WTC11 (cell line): Measurements from ENCODE around the gene CNTNAP2. TPM values are rescaled to one million over a fixed set of nuclear protein-coding genes. Genes with fewer than 3 reads are reported as not detected.

Source experiments
- ATAC-seq: fragments of 200-7000 bp; cut with Tn5 transposase; 2 replicates; pipeline ENCODE4 v1.10.0; 2021; ENCODE audit warnings: mild to moderate bottlenecking, moderate library complexity
- CTCF ChIA-PET: fragments of 300-600 bp; sonication (Branson Sonifier 250); formaldehyde crosslinking; loops from one replicate; lab custom pipeline; 2021; ENCODE audit warnings: antibody characterized with exemption; lab: Charles Lee
- POLR2A ChIA-PET: fragments of 350-600 bp; sonication (Branson Sonifier 250); formaldehyde crosslinking; loops from one replicate; lab custom pipeline; 2021; ENCODE audit warnings: antibody characterized with exemption; lab: Charles Lee
- DNase-seq: peaks from one replicate; pipeline ENCODE4 v3.0.0; 2021; ENCODE audit warnings: low spot score
- H3K27ac Mint-ChIP-seq: 2 replicates; pipeline ENCODE4 v1.8.0; 2021; ENCODE audit warnings: mixed read lengths
- H3K27me3 Mint-ChIP-seq: 2 replicates; pipeline ENCODE4 v1.8.0; 2021; ENCODE audit warnings: low read depth, mild to moderate bottlenecking, moderate library complexity, mixed read lengths
- H3K36me3 Mint-ChIP-seq: 2 replicates; pipeline ENCODE4 v1.8.0; 2021; ENCODE audit warnings: mixed read lengths
- H3K4me1 Mint-ChIP-seq: 2 replicates; pipeline ENCODE4 v1.8.0; 2022; ENCODE audit warnings: mixed read lengths
- H3K4me3 Mint-ChIP-seq: 2 replicates; pipeline ENCODE4 v1.8.0; 2021; ENCODE audit warnings: mild to moderate bottlenecking, moderate library complexity, mixed read lengths
- H3K9me3 Mint-ChIP-seq: 2 replicates; pipeline ENCODE4 v1.8.0; 2021; ENCODE audit warnings: mixed read lengths
- AR ChIP-seq: fragments of 250-450 bp; sonication (Bioruptor Pico); IDR thresholded peaks from 2 replicates; pipeline ENCODE4 v1.9.0; 2021; ENCODE audit warnings: mild to moderate bottlenecking
- ATF1 ChIP-seq: sonication (generic); formaldehyde crosslinking; IDR thresholded peaks from 2 replicates; pipeline ENCODE4 v1.8.1; 2023; ENCODE audit warnings: mild to moderate bottlenecking, moderate library complexity, missing genetic modification reagents
- ATF2 ChIP-seq: sonication (generic); formaldehyde crosslinking; IDR thresholded peaks from 2 replicates; pipeline ENCODE4 v1.8.1; 2022; ENCODE audit warnings: low read depth, missing genetic modification reagents, borderline replicate concordance
- CTCF ChIP-seq: fragments of 200-600 bp; IDR thresholded peaks from 2 replicates; pipeline ENCODE4 v1.8.0; 2022; ENCODE audit warnings: antibody characterized with exemption
- ETV6 ChIP-seq: sonication (generic); formaldehyde crosslinking; IDR thresholded peaks from 2 replicates; pipeline ENCODE4 v1.8.1; 2022; ENCODE audit warnings: mild to moderate bottlenecking, missing genetic modification reagents
- GRHL2 ChIP-seq: fragments of 250-450 bp; sonication (Bioruptor Pico); IDR thresholded peaks from 2 replicates; pipeline ENCODE4 v1.8.0; 2022; ENCODE audit warnings: mild to moderate bottlenecking, moderate library complexity; ENCODE audit not compliant: insufficient replicate concordance, severe bottlenecking
- IRF2 ChIP-seq: sonication (generic); formaldehyde crosslinking; IDR thresholded peaks from 2 replicates; pipeline ENCODE4 v1.8.0; 2022; ENCODE audit warnings: low read depth, missing genetic modification reagents, borderline replicate concordance
- JUN ChIP-seq: sonication (generic); formaldehyde crosslinking; IDR thresholded peaks from 2 replicates; pipeline ENCODE4 v1.8.0; 2023; ENCODE audit warnings: mild to moderate bottlenecking, missing genetic modification reagents
- NFYB ChIP-seq: sonication (generic); formaldehyde crosslinking; conservative IDR thresholded peaks from 2 replicates; pipeline ENCODE4 v1.8.0; 2022; ENCODE audit warnings: low read depth, missing genetic modification reagents
- PREB ChIP-seq: sonication (generic); formaldehyde crosslinking; IDR thresholded peaks from 2 replicates; pipeline ENCODE4 v1.8.1; 2022; ENCODE audit warnings: mild to moderate bottlenecking, missing genetic modification reagents, moderate library complexity, borderline replicate concordance
- RORB ChIP-seq: fragments of 250-450 bp; sonication (Bioruptor Pico); IDR thresholded peaks from 2 replicates; pipeline ENCODE4 v1.9.0; 2021; ENCODE audit warnings: mild to moderate bottlenecking
- SMAD4 ChIP-seq: sonication (generic); formaldehyde crosslinking; IDR thresholded peaks from 2 replicates; pipeline ENCODE4 v1.8.0; 2022; ENCODE audit warnings: mild to moderate bottlenecking, missing genetic modification reagents
- SOX15 ChIP-seq: fragments of 250-450 bp; sonication (Bioruptor Pico); IDR thresholded peaks from 2 replicates; pipeline ENCODE4 v1.9.0; 2021; ENCODE audit warnings: mild to moderate bottlenecking
- SP1 ChIP-seq: sonication (generic); formaldehyde crosslinking; conservative IDR thresholded peaks from 2 replicates; pipeline ENCODE4 v1.8.1; 2022; ENCODE audit warnings: missing genetic modification reagents
- STAT6 ChIP-seq: sonication (generic); formaldehyde crosslinking; conservative IDR thresholded peaks from 2 replicates; pipeline ENCODE4 v1.8.1; 2023; ENCODE audit warnings: mild to moderate bottlenecking, low read depth, missing genetic modification reagents, moderate library complexity
- USF1 ChIP-seq: sonication (generic); formaldehyde crosslinking; IDR thresholded peaks from 2 replicates; pipeline ENCODE4 v1.8.0; 2022; ENCODE audit warnings: mild to moderate bottlenecking, missing genetic modification reagents
- ZMAT4 ChIP-seq: fragments of 250-450 bp; sonication (Bioruptor Pico); IDR thresholded peaks from 2 replicates; pipeline ENCODE4 v1.9.0; 2021; ENCODE audit warnings: mild to moderate bottlenecking
- ZNF121 ChIP-seq: sonication (generic); formaldehyde crosslinking; IDR thresholded peaks from 2 replicates; pipeline ENCODE4 v1.8.0; 2023; ENCODE audit warnings: missing genetic modification reagents
- ZNF317 ChIP-seq: sonication (generic); formaldehyde crosslinking; IDR thresholded peaks from 2 replicates; pipeline ENCODE4 v1.8.1; 2023; ENCODE audit warnings: low read depth, mild to moderate bottlenecking, moderate library complexity, missing genetic modification reagents, borderline replicate concordance
- ZNF396 ChIP-seq: fragments of 250-450 bp; sonication (Bioruptor Pico); IDR thresholded peaks from 2 replicates; pipeline ENCODE4 v1.8.0; 2021; ENCODE audit warnings: mild to moderate bottlenecking, moderate library complexity, borderline replicate concordance
- total RNA-seq: library from RNA; stranded (reverse); gene quantifications from 3 replicates; pipeline ENCODE4 v1.2.3, GENCODE V29; 2021

CNTNAP2 gene
- total RNA-seq, 1 experiment from 2014 or later, result 63.8 TPM

GRCh38 chr7:148391591-148391990 lies 2275.0 kb downstream of the CNTNAP2 start (continued):
- no peak for TF ChIP-seq AR (CRISPR knock-in tag)
- TF ChIP-seq, all 79 proteins: peak for 0

- H3K4me1 Mint-ChIP-seq, result peaks cover 78% of the 10 kb centered on the region
- CTCF ChIA-PET, result interaction anchor here (0.9 to 1.0 kb wide), 2 partner anchors 14 to 129 kb away, joined by 3 read pairs; no protein-coding TSS in a partner anchor
- DNase-seq (peak; percentile 27), ATAC-seq (peak; percentile 36)
- POLR2A ChIA-PET, result no interaction called here
- H3K4me3 Mint-ChIP-seq, result no peak overlapping the region
- no peak for TF ChIP-seq ZNF121
- no peak for TF ChIP-seq JUN (CRISPR knock-in tag)
- TF ChIP-seq ATF2 (CRISPR knock-in tag), result no peak
- TF ChIP-seq USF1 (CRISPR knock-in tag), result no peak
- TF ChIP-seq ETV6, result 0 out of 2 replicates have a peak, but pooled peaks have one; percentile 14
- TF ChIP-seq GRHL2 (CRISPR knock-in tag), result no peak
- no peak for TF ChIP-seq ZNF317 (CRISPR knock-in tag)
- TF ChIP-seq SP1 (CRISPR knock-in tag), result 0 out of 2 replicates have a peak, but pooled peaks have one; percentile 32
- TF ChIP-seq NFYB (CRISPR knock-in tag), result no peak
- no peak for TF ChIP-seq ATF1 (CRISPR knock-in tag)
- no peak for TF ChIP-seq CTCF
- no peak for TF ChIP-seq ZMAT4 (CRISPR knock-in tag)
- TF ChIP-seq SOX15 (CRISPR knock-in tag), result no peak
- no peak overlapping the region; the same call in 1 of the 2 replicates for H3K27ac Mint-ChIP-seq
- peaks cover 8% of the 10 kb centered on the region for H3K9me3 Mint-ChIP-seq
- H3K27me3 Mint-ChIP-seq, result no peaks in the 10 kb centered on the region
- H3K36me3 Mint-ChIP-seq, result peaks cover 13% of the 10 kb centered on the region
Measured at GRCh38 chr7:148394582-148394981, 2278.0 kb downstream of the CNTNAP2 start.

GRCh38 chr7:148395352-148395811 lies 2278.8 kb downstream of the CNTNAP2 start:
- Mint-ChIP-seq H3K27ac (peak overlapping the region; percentile 66; the same call in 1 of the 2 replicates), H3K36me3 (peaks cover 5% of the 10 kb centered on the region)

More at GRCh38 chr7:148395352-148395811, 2278.8 kb downstream of the CNTNAP2 start:
- ATAC-seq, result peak; percentile 67
- Mint-ChIP-seq H3K9me3 (peaks cover 5% of the 10 kb centered on the region; the same call in 1 of the 2 replicates), H3K4me1 (peaks cover 82% of the 10 kb centered on the region), H3K4me3 (no peak overlapping the region), H3K27me3 (no peaks in the 10 kb centered on the region)
- TF ChIP-seq IRF2 (CRISPR knock-in tag) (no peak), ZNF396 (no peak), RORB (no peak), SMAD4 (CRISPR knock-in tag) (no peak), ATF2 (CRISPR knock-in tag) (no peak), PREB (CRISPR knock-in tag) (no peak), STAT6 (CRISPR knock-in tag) (no peak), SOX15 (CRISPR knock-in tag) (no peak)
- peak; percentile 32 for DNase-seq
- POLR2A ChIA-PET, result interaction anchor here (0.6 kb wide), 1 partner anchor 147 kb away, joined by 5 read pairs; no protein-coding TSS in a partner anchor
- CTCF ChIA-PET, result interaction anchor here (0.6 to 0.9 kb wide), 2 partner anchors 10 to 15 kb away, joined by 3 to 4 read pairs; no protein-coding TSS in a partner anchor
